ENCODE results near the gene PARP15.
"Not testable (repeated sequence)": the region's sequence is repeated elsewhere in the genome, so short reads cannot be mapped to it uniquely, and the experiment has no call there.

Gene PARP15

GRCh38 chr3:122577409-122578031 is at the start of gene PARP15:
PARP15 (plus strand) TSS chr3:122577650; CDS start chr3:122577668, 18 bp downstream.
- in situ Hi-C loops (cut with MboI; ENCODE audit: low sequenced_read_pairs), result no loop called here

GRCh38 chr3:122530164-122530563 is 47.3 kb upstream of the PARP15 start:
- in situ Hi-C loops (cut with MboI; ENCODE audit: low sequenced_read_pairs), result no loop called here

DNA sequence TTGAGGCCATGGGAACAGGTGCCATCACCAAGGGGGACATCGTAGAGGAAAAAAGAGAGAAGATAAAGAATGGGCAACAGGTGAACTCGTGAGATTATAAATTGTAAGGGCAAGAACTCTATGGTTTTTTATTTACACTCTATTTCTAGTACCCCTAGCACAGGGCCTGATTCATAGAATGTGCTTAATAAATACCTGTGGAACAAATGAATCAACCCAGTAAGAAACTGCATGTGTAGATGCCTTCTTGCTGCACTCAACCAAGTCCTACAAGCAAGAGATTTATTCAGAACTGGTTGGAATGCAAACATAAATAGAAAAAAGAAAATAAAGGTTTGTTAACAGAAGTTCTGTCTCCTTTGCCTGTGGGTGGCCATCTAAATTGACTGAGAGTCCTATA is 44.0 kb upstream of the PARP15 start:
- in situ Hi-C loops (cut with MboI; ENCODE audit: low sequenced_read_pairs), result no loop called here

DNA sequence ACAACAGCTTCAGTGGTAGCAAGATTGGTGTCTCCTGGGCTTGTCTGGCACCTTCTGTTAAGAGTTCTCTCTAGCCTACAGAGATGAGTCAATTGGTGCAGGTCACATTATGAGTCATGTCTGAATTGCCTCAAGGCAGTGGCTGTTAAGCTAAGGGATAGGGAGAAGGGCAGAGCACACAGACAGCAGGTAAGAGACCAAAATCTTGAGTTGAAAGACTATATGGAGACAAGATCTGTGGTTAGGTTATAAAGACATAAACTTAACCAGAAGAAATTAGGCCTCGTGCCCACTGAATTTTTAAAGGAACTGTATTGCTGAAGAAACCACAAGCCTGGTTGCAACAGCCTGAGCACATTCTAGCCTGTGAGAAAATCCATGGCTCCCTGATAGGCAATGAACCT is 43.5 kb upstream of the PARP15 start:
- in situ Hi-C loops (cut with MboI; ENCODE audit: low sequenced_read_pairs), result no loop called here

DNA sequence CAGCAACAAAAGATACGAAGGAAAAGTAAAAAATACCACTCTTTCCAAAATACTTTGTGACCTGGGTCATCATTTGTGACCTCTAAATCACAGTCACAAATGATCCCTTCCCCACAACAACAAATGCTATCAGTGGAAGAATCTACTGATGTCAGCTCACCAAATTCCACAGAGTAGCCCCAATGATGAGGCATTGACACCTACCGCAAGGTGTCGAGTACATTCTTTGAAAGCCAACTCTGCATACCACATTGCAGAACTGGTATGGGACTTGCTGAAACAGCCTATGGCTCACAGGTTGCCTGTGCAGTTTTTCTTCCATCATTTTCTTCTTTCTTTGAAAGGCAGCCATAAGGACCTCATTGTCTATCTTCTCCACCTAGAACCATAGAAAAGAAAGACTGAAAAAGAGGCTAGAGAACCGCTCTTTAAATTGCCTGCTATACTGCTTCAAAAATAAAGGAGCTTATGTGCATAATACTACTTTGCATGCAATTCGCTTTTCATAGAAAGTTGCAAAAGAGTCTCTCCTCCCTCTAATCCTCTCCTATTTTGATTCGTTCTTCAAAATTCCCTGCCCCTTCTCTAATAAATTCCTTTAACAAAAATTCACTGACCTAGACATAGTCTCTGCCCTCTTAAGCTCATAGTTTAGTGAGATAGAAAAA is 41.4 kb upstream of the PARP15 start:
- in situ Hi-C loops (cut with MboI; ENCODE audit: low sequenced_read_pairs), result no loop called here

DNA sequence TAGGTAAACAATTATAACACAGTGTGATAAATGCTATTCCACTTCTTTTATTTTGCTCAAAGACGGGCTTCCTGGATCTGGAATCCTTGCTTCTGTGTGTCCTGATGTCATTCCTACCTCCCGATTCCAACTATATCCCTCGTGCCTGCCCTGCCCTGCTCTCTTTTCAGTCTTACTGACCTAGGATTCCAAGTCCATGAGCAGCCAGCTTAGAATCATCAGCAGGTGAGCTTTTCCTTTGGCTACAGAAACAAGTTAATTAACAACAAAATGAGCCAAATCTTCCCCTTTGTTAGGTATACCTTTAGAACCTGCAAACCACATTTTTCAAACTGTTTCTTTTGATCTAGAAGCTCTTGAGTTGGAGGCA is 40.8 kb upstream of the PARP15 start:
- in situ Hi-C loops (cut with MboI; ENCODE audit: low sequenced_read_pairs), result no loop called here

- in situ Hi-C loops (cut with MboI; ENCODE audit: low sequenced_read_pairs), result no loop called here
Measured at GRCh38 chr3:122538956-122539490, 38.4 kb upstream of the PARP15 start.

GRCh38 chr3:122546151-122546550 is 31.3 kb upstream of the PARP15 start:
- in situ Hi-C loops (cut with MboI; ENCODE audit: low sequenced_read_pairs), result no loop called here

GRCh38 chr3:122548076-122548475 is 29.4 kb upstream of the PARP15 start:
- in situ Hi-C loops (cut with MboI; ENCODE audit: low sequenced_read_pairs), result no loop called here

GRCh38 chr3:122548619-122549018 is 28.8 kb upstream of the PARP15 start:
- in situ Hi-C loops (cut with MboI; ENCODE audit: low sequenced_read_pairs), result no loop called here

DNA sequence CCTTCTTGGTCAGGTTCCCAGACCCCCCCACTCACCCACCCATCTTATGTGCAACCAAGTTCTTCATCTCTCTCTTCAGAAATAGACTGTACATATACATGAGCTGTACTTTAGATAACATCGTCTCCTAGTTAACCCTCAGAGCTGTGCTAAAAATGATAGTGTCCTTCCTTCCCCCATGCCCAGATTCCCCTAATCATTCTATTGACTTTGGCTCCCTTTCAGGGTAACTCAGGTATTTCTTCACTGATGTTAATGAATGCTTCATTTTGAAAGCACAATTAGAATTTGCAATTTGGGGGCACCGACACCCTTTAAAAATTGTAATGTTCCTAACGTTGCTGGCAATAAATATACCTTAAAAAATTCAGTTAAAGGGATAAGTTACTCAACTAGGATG is 24.3 kb upstream of the PARP15 start:
- in situ Hi-C loops (cut with MboI; ENCODE audit: low sequenced_read_pairs), result loop anchor here (10.0 kb wide), 1 partner anchor 122 kb away; no protein-coding TSS in a partner anchor

DNA sequence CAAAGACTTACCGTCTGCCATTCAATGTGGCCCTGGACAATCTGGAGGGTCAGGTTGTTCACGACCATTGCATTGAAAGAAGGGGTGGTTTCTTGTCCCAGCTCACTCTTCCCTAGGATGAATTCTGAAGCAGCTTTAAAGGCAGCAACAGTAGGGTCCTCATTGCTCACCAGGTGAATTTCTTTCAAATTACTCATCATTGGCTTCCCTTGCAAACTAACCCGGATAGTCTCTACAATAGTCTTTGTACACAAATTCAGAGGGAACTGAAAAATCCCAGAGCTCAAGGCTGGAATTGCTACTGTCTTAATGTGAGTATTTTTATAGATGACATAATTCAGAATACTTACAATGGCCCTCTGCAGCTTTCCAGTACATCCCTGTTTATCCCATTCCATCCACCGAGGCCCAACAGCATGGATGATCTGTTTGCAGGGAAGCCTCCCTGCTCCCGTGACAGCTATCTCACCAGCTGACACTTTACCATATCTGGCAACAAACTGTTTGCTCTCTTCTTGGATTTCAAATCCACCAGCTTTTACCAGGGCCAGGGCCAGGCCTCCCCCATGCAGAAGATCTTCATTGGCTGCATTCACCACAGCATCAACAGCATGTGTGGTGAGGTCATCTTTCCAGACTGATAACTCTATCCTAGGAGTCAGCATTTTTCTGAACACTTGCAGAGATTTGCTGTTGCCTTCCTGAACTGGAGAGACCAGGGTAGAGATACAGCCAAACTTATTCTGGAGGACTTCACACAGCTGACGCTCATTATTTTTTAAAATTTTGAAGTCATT is 22.0 kb upstream of the PARP15 start:
- in situ Hi-C loops (cut with MboI; ENCODE audit: low sequenced_read_pairs), result loop anchor here (10.0 kb wide), 1 partner anchor 119 kb away; no protein-coding TSS in a partner anchor

DNA sequence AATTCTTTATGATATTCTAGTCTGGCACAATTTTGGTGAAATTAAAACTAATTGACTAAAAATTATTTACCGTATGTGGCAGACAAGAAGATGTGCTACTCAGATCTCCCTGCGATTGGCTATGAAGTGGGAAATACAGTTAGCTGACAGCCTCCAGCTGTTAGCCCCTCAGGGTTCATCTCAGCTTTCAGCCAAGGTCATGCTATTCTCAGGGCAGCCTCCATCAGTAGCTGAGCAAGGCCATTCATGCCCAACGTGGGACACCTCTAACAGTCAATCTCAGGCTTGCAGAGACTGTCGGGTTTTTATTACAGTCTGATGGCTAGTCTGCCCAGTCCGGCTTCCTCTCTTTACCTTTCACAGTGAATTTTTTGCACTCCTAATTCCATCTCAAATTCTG is 20.1 kb upstream of the PARP15 start:
- in situ Hi-C loops (cut with MboI; ENCODE audit: low sequenced_read_pairs), result loop anchor here (10.0 kb wide), 1 partner anchor 117 kb away; no protein-coding TSS in a partner anchor

DNA sequence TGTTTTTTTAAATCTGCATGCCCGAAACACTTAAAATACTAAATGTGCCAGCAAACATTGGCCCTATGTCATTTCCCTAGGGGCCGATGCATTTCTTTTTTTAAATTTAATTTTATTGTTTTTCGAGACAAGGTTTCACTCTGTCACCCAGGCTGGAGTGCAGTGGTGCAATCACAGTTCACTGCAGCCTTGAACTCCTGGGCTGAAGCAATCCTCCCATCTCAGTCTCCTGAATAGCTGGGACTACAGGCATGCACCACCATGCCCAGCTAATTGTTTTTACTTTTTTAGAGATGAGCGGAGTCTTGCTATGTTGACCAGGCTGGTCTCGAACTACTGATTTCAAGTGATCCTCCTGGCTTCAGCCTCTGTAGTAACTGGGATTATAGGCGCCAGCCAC is 18.8 kb upstream of the PARP15 start:
- in situ Hi-C loops (cut with MboI; ENCODE audit: low sequenced_read_pairs), result loop anchor here (10.0 kb wide), 1 partner anchor 116 kb away; no protein-coding TSS in a partner anchor

GRCh38 chr3:122559906-122560305 is 17.5 kb upstream of the PARP15 start:
- in situ Hi-C loops (cut with MboI; ENCODE audit: low sequenced_read_pairs), result loop anchor here (10.0 kb wide), 1 partner anchor 115 kb away; no protein-coding TSS in a partner anchor

DNA sequence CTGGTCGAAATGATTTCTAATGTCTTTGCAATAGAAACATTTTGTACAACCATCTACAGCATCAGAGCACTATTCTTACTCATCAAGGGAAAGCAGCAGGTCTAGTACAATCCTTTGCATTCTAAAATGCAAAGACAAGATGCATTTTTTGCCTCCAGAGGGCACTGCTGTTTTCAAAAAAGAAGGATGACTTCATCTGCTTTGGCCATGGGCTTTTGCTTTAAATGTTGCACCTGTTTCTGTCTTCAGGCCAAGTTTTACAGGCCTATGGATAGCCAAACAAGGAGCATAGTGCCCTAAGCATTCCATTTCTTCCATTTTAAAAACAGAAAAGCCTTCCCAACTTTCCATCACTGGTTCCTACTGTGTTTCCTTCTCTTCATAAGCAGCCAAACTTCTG is 16.8 kb upstream of the PARP15 start:
- in situ Hi-C loops (cut with MboI; ENCODE audit: low sequenced_read_pairs), result no loop called here

GRCh38 chr3:122562923-122563716 is 14.3 kb upstream of the PARP15 start:
- in situ Hi-C loops (cut with MboI; ENCODE audit: low sequenced_read_pairs), result no loop called here

DNA sequence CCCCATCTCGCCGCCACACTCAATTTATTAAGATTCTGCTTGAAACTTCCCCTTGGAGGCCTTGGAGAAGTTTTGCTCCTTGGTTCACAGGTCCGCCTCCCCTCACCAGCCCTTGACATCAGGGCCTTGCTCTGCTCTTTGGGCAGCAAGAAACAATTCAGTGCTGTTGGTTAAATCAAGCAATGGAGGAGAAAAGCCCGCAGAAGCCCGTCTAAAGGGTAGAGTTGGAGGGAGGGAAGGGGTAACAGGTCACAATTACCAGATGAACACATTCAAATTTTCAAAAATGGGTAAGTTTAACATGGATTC is 13.8 kb upstream of the PARP15 start:
- in situ Hi-C loops (cut with MboI; ENCODE audit: low sequenced_read_pairs), result no loop called here

- in situ Hi-C loops (cut with MboI; ENCODE audit: low sequenced_read_pairs), result no loop called here
Measured at GRCh38 chr3:122564155-122564912, 13.1 kb upstream of the PARP15 start, which contains the start of the genes DTX3L and PARP9. DTX3L (plus strand) TSS chr3:122564338; CDS start chr3:122564427, 89 bp downstream. PARP9 (minus strand) TSS chr3:122564300; CDS start chr3:122559620, 4,680 bp downstream.

GRCh38 chr3:122568131-122568530 is 9.3 kb upstream of the PARP15 start:
- in situ Hi-C loops (cut with MboI; ENCODE audit: low sequenced_read_pairs), result not testable (repeated sequence)

Data from HL-60/S4 (cell line).